Endothelial cell of umbilical vein (primary cell): Measurements from ENCODE around the gene HRH2. TPM values are rescaled to one million over a fixed set of nuclear protein-coding genes. Genes with fewer than 3 reads are reported as not detected.

Experiments used
- BruUV-seq: library from RNA; stranded (reverse); fragments of 400-500 nt; replicated peaks from 2 replicates; lab custom pipeline; 2021; lab: Mats Ljungman, UMichigan
- CTCF ChIA-PET: fragments of 300-600, 350-600 bp; sonication (Branson Sonifier 250); formaldehyde crosslinking; loops from one replicate; lab custom pipeline; 2021; ENCODE audit warnings: antibody characterized with exemption, inconsistent platforms; lab: Charles Lee
- POLR2A ChIA-PET: fragments of 300-600, 350-600 bp; sonication (Branson Sonifier 250); formaldehyde crosslinking; loops from one replicate; lab custom pipeline; 2021; ENCODE audit warnings: antibody characterized with exemption, inconsistent platforms; lab: Charles Lee
- DNase-seq: peaks from one replicate; pipeline ENCODE4 v3.0.0-alpha.2; 2011; ENCODE audit warnings: low read depth, low spot score
- FAIRE-seq: peaks from 2 replicates; lab custom pipeline; 2011; peaks lifted over from hg19 to GRCh38; lab: Jason Lieb, UNC
- H2AFZ ChIP-seq: 2 replicates; pipeline ENCODE4 v1.6.0; 2012; ENCODE audit warnings: low read depth, low read length, control low read depth, inconsistent platforms
- H3K27ac ChIP-seq: 2 replicates; pipeline ENCODE4 v1.5.1; 2011; ENCODE audit warnings: low read depth, mild to moderate bottlenecking, control low read depth, low read length, moderate library complexity; ENCODE audit not compliant: insufficient read depth
- H3K27me3 ChIP-seq, 2 experiments: 2 replicates each; pipeline versions ENCODE4 v1.6.0 to v1.6.1; 2011; ENCODE audit warnings: low read length in 2 of 2, mixed read lengths in 1 of 2; ENCODE audit not compliant: control insufficient read depth in 2 of 2, insufficient read depth in 2 of 2
- H3K36me3 ChIP-seq, 2 experiments: 2 replicates in 1 of 2; 3 replicates in 1 of 2; pipeline ENCODE4 v1.5.1; 2011; ENCODE audit warnings: low read length in 2 of 2, mild to moderate bottlenecking in 1 of 2, moderate library complexity in 1 of 2; ENCODE audit not compliant: control insufficient read depth in 2 of 2, insufficient read depth in 2 of 2; ENCODE audit errors: extremely low read depth in 1 of 2
- H3K4me1 ChIP-seq: 3 replicates; pipeline ENCODE4 v1.5.1; 2011; ENCODE audit warnings: mild to moderate bottlenecking, low read length; ENCODE audit not compliant: control insufficient read depth, insufficient read depth; ENCODE audit errors: extremely low read depth
- H3K4me2 ChIP-seq: 2 replicates; pipeline ENCODE4 v1.6.1; 2011; ENCODE audit warnings: low read length, control low read depth, mixed read lengths; ENCODE audit not compliant: insufficient read depth
- H3K4me3 ChIP-seq, 3 experiments: fragments of 200-600 bp in 1 of 3; sonication (generic), shearing (Covaris generic) in 1 of 3; replicated peaks in 1 of 3; 2 replicates each; pipeline ENCODE4 v1.5.1; 2011 to 2016; ENCODE audit warnings: control low read depth in 3 of 3, low read length in 3 of 3, mild to moderate bottlenecking in 2 of 3, inconsistent platforms in 1 of 3, low read depth in 1 of 3, moderate library complexity in 1 of 3; ENCODE audit not compliant: insufficient read depth in 1 of 3
- H3K79me2 ChIP-seq: 2 replicates; pipeline ENCODE4 v1.6.0; 2012; ENCODE audit warnings: low read length, inconsistent platforms; ENCODE audit not compliant: control insufficient read depth, insufficient read depth
- H3K9ac ChIP-seq: replicated peaks from 2 replicates; pipeline ENCODE3; 2011; ENCODE audit warnings: low read length, control low read depth; ENCODE audit not compliant: insufficient read depth; ENCODE audit errors: extremely low read depth
- H3K9me1 ChIP-seq: replicated peaks from 3 replicates; pipeline ENCODE4 v1.6.0; 2011; ENCODE audit warnings: mild to moderate bottlenecking, low read length; ENCODE audit not compliant: control insufficient read depth, insufficient read depth; ENCODE audit errors: extremely low read depth
- H3K9me3 ChIP-seq: replicated peaks from 2 replicates; pipeline ENCODE4 v1.5.1; 2012; ENCODE audit warnings: low read length, inconsistent platforms; ENCODE audit not compliant: control insufficient read depth, insufficient read depth
- H4K20me1 ChIP-seq: replicated peaks from 2 replicates; pipeline ENCODE3; 2011; ENCODE audit warnings: mild to moderate bottlenecking, low read length; ENCODE audit not compliant: control insufficient read depth, insufficient read depth; ENCODE audit errors: extremely low read depth
- EZH2 ChIP-seq: IDR thresholded peaks from 2 replicates; pipeline ENCODE4 v1.6.1; 2012; ENCODE audit warnings: borderline replicate concordance, low read depth, mild to moderate bottlenecking, moderate library complexity, low read length, inconsistent platforms; ENCODE audit not compliant: severe bottlenecking
- FOS ChIP-seq: IDR thresholded peaks from 2 replicates; pipeline ENCODE4 v1.6.1; 2011; ENCODE audit warnings: mild to moderate bottlenecking, low read length, moderate library complexity, borderline replicate concordance; ENCODE audit not compliant: insufficient read depth
- GATA2 ChIP-seq: IDR thresholded peaks from 2 replicates; pipeline ENCODE4 v1.7.0; 2011; ENCODE audit warnings: low read depth, mild to moderate bottlenecking, moderate library complexity, mixed read lengths, low read length; ENCODE audit not compliant: insufficient read length, insufficient read depth
- JUN ChIP-seq: IDR thresholded peaks from 2 replicates; pipeline ENCODE4 v1.6.1; 2011; ENCODE audit warnings: borderline replicate concordance, low read depth; ENCODE audit not compliant: insufficient read length, insufficient read depth
- MYC ChIP-seq: IDR thresholded peaks from one replicate; pipeline ENCODE4 v1.6.1; 2011; ENCODE audit warnings: mild to moderate bottlenecking, low read depth, low read length
- POLR2A ChIP-seq: IDR thresholded peaks from 2 replicates; pipeline ENCODE4 v1.6.1; 2012; ENCODE audit warnings: low read depth, mild to moderate bottlenecking, control low read depth, low read length
- POLR2AphosphoS5 ChIP-seq: IDR thresholded peaks from 2 replicates; pipeline ENCODE4 v1.6.1; 2012; ENCODE audit warnings: low read depth, mild to moderate bottlenecking, control low read depth, low read length, moderate library complexity; ENCODE audit not compliant: insufficient read depth
- dilution Hi-C: fragments of 300-500 bp; cut with MboI; formaldehyde crosslinking; loops from one replicate; pipeline ENCODE4 v1.15.0; 2019; ENCODE audit warnings: low sequenced_read_pairs; ENCODE audit not compliant: extremely low pct_ligation_motif_present
- intact Hi-C: fragments of 100-400 bp; cut with micrococcal nuclease; formaldehyde crosslinking; loops from one replicate; pipeline ENCODE4 v1.10.0; 2022
- polyA plus RNA-seq, 4 experiments: library from polyadenylated mRNA; depleted of rRNA in 3 of 4; stranded (reverse) in 3 of 4; unstranded in 1 of 4; fragments of >200 nt; gene quantifications; 2 replicates each; pipeline versions ENCODE4 v1.2.1 to v1.2.3, GENCODE V29; 2011 to 2012; ENCODE audit warnings: missing spikeins in 1 of 4
- total RNA-seq: library from RNA; stranded (reverse); gene quantifications from 2 replicates; pipeline ENCODE4 v1.2.3, GENCODE V29; 2021
- TF ChIP-seq, protein P1 (sequence below): IDR thresholded peaks from 2 replicates; pipeline ENCODE4 v1.6.1; 2011; ENCODE audit not compliant: insufficient read depth, insufficient read length
- TF ChIP-seq, protein P2 (sequence below), 2 donors: IDR thresholded peaks; 1 replicate in 1 of 2; 2 replicates in 1 of 2; pipeline ENCODE4 v1.5.1; 2011; ENCODE audit warnings: low read length in 2 of 2, mild to moderate bottlenecking in 2 of 2, moderate library complexity in 2 of 2, control low read depth in 1 of 2, inconsistent platforms in 1 of 2, low read depth in 1 of 2; ENCODE audit not compliant: insufficient read depth in 1 of 2; ENCODE audit errors: extremely low read depth in 1 of 2

Gene HRH2
- total and polyA plus RNA-seq, 2 donors (not counting 3 experiments of a cell fraction or from before 2014, with no cell fraction given): not detected

DNA sequence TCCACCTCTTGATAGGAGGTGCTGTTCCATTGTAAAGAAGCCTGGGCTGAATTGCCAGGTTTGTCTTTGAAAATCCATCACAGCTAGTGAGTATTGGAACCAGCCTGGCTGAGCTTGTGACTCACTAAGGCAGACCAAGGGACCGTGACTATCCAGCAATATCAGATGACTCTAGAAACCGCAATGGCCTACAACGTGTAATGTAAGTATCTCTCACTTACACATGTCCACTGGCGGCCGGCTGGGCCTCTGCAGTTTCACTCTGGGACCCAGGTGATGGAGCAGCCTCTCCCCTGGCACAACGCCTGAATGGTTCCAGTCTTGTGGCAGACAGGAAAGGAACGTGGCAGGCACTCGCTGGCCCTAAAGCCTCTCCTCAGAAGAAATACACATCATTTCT lies 3.1 kb upstream of the HRH2 start:
- Histone ChIP-seq H3K36me3 (no peaks in the 10 kb centered on the region), H3K9me1 (no peaks in the 10 kb centered on the region), H4K20me1 (no peaks in the 10 kb centered on the region), H3K79me2 (no peaks in the 10 kb centered on the region), H3K9ac (no peak overlapping the region), H3K4me3 (no peak overlapping the region), H3K9me3 (no peaks in the 10 kb centered on the region), H3K27me3 (peaks cover 0 to 3% of the 10 kb centered on the region in 2 experiments), H3K4me1 (no peaks in the 10 kb centered on the region), H3K4me2 (no peak overlapping the region), H3K27ac (no peak overlapping the region), H2AFZ (no peak overlapping the region)
- BruUV-seq: no TSS peak
- dilution Hi-C loops: no loop called here
- CTCF ChIA-PET: no interaction called here
- no peak for DNase-seq
- TF ChIP-seq POLR2A (no peak), JUN (no peak), GATA2 (no peak), FOS (no peak), EZH2 (no peak), MYC (no peak), POLR2AphosphoS5 (no peak)
- TF ChIP-seq, protein P1, sequence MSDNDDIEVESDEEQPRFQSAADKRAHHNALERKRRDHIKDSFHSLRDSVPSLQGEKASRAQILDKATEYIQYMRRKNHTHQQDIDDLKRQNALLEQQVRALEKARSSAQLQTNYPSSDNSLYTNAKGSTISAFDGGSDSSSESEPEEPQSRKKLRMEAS: no peak
- TF ChIP-seq, protein P2, sequence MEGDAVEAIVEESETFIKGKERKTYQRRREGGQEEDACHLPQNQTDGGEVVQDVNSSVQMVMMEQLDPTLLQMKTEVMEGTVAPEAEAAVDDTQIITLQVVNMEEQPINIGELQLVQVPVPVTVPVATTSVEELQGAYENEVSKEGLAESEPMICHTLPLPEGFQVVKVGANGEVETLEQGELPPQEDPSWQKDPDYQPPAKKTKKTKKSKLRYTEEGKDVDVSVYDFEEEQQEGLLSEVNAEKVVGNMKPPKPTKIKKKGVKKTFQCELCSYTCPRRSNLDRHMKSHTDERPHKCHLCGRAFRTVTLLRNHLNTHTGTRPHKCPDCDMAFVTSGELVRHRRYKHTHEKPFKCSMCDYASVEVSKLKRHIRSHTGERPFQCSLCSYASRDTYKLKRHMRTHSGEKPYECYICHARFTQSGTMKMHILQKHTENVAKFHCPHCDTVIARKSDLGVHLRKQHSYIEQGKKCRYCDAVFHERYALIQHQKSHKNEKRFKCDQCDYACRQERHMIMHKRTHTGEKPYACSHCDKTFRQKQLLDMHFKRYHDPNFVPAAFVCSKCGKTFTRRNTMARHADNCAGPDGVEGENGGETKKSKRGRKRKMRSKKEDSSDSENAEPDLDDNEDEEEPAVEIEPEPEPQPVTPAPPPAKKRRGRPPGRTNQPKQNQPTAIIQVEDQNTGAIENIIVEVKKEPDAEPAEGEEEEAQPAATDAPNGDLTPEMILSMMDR (IDR thresholded peaks at IDR 0.05; ENCODE audit: extremely low read depth in 1 of 2, insufficient read depth in 1 of 2, low read depth in 1 of 2, low read length in 2 of 2): no peak
- no peak for FAIRE-seq
- POLR2A ChIA-PET: no interaction called here
- intact Hi-C loops: no loop called here
